ENCODE measurements around the gene BCL10.

The BCL10 gene

DNA sequence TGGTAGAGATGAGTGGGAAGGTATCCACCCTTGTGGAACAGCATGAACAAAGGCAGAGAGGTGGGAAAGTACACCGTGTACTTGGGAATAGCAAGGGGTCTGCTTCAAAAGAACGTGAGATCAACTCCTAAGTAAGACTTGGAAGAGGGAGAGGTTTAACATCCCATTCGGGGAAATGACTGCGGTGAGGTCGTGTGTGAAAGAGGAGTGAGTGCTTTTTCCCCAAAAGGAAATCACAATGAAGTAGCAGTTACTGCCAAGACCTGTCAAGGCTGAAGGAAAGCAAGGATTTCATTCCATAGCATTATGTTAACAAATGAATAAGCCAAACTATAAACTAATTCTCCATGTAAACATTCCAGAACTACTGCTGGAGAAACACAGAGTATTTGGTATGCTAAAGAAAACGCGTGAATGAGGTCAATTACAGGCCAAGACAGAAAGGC is 55.7 kb downstream of the BCL10 start:
- DNase-seq (ENCODE audit: low read depth): no peak

DNA sequence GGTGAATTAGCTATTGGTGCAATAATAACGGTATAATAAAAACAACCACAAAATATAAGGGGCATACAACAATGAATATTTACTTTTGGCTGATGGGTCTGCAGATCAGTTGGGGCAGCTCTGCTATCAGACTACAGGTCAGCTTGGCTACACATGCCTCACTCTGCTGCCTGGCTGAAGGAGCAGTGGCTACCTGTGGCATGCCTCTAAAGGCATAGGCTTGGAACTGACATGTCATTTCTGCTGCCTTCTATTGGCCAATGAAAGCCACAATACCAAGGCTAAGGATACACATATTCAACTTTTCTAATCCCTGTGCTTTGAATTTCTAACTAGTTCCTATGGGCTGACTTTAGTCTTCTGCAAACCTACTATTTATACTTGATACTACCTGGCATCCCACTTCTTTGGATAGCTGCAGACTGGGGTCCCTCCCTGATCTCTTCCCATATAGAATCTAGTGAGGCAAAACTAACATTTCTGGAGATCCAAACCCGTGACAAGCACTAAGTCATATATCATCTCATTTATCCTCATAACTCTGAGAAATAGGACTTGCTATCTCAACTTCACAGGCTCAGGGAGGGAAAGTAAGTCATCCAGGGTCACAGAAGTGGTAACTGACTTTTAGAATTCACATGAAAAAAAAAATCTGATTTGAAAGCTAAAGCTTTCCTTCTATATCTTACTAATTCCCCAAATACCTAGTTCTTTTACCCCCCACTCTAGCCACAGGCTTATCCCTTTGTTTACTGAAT is 56.4 kb downstream of the BCL10 start:
- DNase-seq (ENCODE audit: low read depth): no peak

DNA sequence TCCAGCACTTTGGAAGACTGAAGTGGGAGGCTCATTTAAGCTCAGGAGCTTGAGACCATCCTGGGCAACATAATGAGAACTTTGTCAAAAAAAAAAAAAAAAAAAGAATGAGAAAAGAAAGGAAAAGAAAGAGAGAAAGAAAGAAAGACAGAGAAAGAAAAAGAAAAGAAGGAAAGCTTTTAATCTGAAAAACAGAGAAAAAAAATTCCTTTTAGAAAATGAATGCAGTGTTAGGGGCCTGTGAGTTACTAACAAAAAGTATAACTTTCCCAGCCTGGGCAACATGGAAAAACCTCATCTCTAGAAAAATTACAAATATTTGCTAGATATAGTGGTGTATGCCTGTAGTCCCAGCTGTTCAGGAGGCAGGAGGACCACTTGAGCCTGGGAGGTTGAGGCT is 59.7 kb downstream of the BCL10 start:
- no peak for DNase-seq (ENCODE audit: low read depth)
